DOHH2 (cell line): ENCODE data around the gene FDXR.

Source experiments
- H3F3A ChIP-seq: fragments of 200-600 bp; sonication (generic), shearing (Covaris generic); 2 replicates; pipeline ENCODE4 v1.6.0; 2016; ENCODE audit warnings: antibody characterized with exemption, mild to moderate bottlenecking; ENCODE audit not compliant: control insufficient read depth, insufficient read depth
- H3K27ac ChIP-seq: fragments of 200-600 bp; sonication (generic); 2 replicates; pipeline ENCODE4 v1.5.1; 2014; ENCODE audit warnings: low read depth, mild to moderate bottlenecking, low read length, moderate library complexity
- H3K27me3 ChIP-seq: fragments of 200-600 bp; sonication (generic); 2 replicates; pipeline ENCODE4 v1.6.1; 2014; ENCODE audit warnings: mild to moderate bottlenecking, low read length, mixed read lengths; ENCODE audit not compliant: control insufficient read depth
- H3K36me3 ChIP-seq: fragments of 200-600 bp; sonication (generic); 2 replicates; pipeline ENCODE4 v1.6.1; 2014; ENCODE audit warnings: mild to moderate bottlenecking, low read length, moderate library complexity, mixed read lengths; ENCODE audit not compliant: control insufficient read depth
- H3K4me1 ChIP-seq: fragments of 200-600 bp; sonication (generic); 2 replicates; pipeline ENCODE4 v1.6.1; 2014; ENCODE audit warnings: mild to moderate bottlenecking, low read length, mixed read lengths; ENCODE audit not compliant: control insufficient read depth
- H3K4me2 ChIP-seq: fragments of 200-600 bp; sonication (generic); 2 replicates; pipeline ENCODE4 v1.6.0; 2014; ENCODE audit warnings: mild to moderate bottlenecking, low read length, moderate library complexity
- H3K4me3 ChIP-seq: fragments of 200-600 bp; sonication (generic); 2 replicates; pipeline ENCODE4 v1.5.1; 2014; ENCODE audit warnings: mild to moderate bottlenecking, low read length, mixed read lengths
- H3K79me2 ChIP-seq: fragments of 200-600 bp; sonication (generic); 2 replicates; pipeline ENCODE4 v1.6.1; 2014; ENCODE audit warnings: mild to moderate bottlenecking, low read length, mixed read lengths; ENCODE audit not compliant: control insufficient read depth
- H3K9me2 ChIP-seq: fragments of 200-600 bp; sonication (generic); replicated peaks from 2 replicates; pipeline ENCODE4 v1.6.1; 2014; ENCODE audit warnings: mild to moderate bottlenecking, low read length, mixed read lengths; ENCODE audit not compliant: control insufficient read depth
- H3K9me3 ChIP-seq: fragments of 200-600 bp; sonication (generic); 2 replicates; pipeline ENCODE4 v1.6.1; 2014; ENCODE audit warnings: antibody characterized with exemption, low read length, mixed read lengths; ENCODE audit not compliant: control insufficient read depth, insufficient read depth
- H4K20me1 ChIP-seq: fragments of 200-600 bp; sonication (generic); 2 replicates; pipeline ENCODE4 v1.6.0; 2014; ENCODE audit warnings: low read depth, mild to moderate bottlenecking, antibody characterized with exemption, low read length, moderate library complexity; ENCODE audit not compliant: control insufficient read depth, insufficient read depth
- CTCF ChIP-seq: fragments of 200-600 bp; sonication (generic); IDR thresholded peaks from one replicate; pipeline ENCODE4 v1.5.1; 2014; ENCODE audit warnings: antibody characterized with exemption, mild to moderate bottlenecking, low read depth, low read length; ENCODE audit not compliant: poor library complexity, severe bottlenecking
- EZH2phosphoT487 ChIP-seq: fragments of 200-600 bp; sonication (generic); IDR thresholded peaks from 2 replicates; pipeline ENCODE4 v1.6.1; 2017; ENCODE audit warnings: borderline replicate concordance, mild to moderate bottlenecking, antibody characterized with exemption, low read length, moderate library complexity, mixed read lengths

FDXR gene

DNA sequence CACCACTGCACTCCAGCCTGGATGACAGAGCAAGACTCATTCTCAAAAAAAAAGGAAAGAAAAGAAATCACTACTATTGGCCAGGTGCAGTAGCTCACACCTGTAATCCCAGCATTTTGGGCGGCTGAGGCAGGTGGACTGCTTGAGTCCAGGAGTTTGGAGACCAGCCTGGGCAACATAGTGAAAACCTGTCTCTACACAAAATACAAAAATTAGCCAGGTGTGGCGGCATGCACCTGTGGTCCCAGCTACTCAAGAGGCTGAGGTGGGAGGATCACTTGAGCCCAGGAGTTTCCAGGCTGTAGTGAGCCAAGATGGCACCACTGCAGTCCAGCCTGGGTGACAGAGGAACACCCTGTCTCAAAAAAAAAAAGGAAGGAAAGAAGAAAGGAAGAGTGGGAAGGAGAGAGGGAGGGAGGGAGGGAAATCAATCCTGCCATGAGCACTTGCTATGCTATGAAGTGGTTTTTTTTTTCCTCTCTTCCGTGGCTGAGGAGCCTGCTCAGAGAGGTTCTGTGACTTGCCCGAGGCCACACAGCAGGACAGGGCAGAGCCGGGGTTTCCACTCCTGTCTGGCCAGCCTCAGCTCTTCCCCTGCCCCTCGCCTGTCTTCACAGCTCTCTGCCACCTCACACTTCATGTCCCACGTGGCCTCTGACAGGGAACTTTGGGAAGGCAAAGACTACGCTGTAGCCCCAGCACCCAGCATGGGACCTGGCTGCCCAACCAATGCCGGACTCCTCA, 24.0 kb downstream of the FDXR start:
- Histone ChIP-seq H3K4me3 (no peak overlapping the region), H3K79me2 (no peaks in the 10 kb centered on the region), H3K9me2 (no peaks in the 10 kb centered on the region), H3F3A (no peaks in the 10 kb centered on the region), H4K20me1 (no peaks in the 10 kb centered on the region), H3K4me2 (no peak overlapping the region), H3K27ac (no peak overlapping the region), H3K9me3 (no peaks in the 10 kb centered on the region), H3K4me1 (no peaks in the 10 kb centered on the region), H3K36me3 (no peaks in the 10 kb centered on the region), H3K27me3 (peaks cover 10% of the 10 kb centered on the region)
- TF ChIP-seq CTCF (no peak), EZH2phosphoT487 (no peak)

DNA sequence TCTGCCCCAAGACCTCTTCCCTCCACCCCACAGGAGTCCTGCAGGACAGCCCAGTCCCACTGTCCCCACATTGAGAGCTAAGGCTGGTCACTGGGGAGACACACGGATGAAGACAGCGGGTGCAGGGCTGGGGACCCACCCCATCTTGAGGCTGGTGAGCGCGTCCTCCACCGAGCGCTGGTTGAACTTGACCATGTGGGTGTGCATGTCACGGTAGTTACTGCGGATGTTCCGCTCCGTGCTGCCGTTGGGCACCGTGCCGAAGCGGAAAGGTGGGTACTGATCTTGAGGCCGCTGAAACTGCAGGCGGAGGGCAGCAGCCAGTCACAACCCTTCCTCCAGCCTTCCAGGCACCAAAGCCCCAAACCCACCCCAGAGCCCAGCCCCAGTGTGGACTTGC, 26.2 kb downstream of the FDXR start:
- Histone ChIP-seq H3K9me2 (no peaks in the 10 kb centered on the region), H3K27me3 (peaks cover 3% of the 10 kb centered on the region; the same call in 1 of the 2 replicates), H3K4me2 (no peak overlapping the region), H3K4me3 (no peak overlapping the region), H3K79me2 (no peaks in the 10 kb centered on the region), H3K27ac (no peak overlapping the region), H3F3A (no peaks in the 10 kb centered on the region), H3K36me3 (no peaks in the 10 kb centered on the region), H3K9me3 (no peaks in the 10 kb centered on the region), H4K20me1 (no peaks in the 10 kb centered on the region), H3K4me1 (no peaks in the 10 kb centered on the region)
- TF ChIP-seq CTCF: no peak

GRCh38 chr17:74843352-74843627, 29.5 kb downstream of the FDXR start:
- Histone ChIP-seq H3K4me2 (no peak overlapping the region), H3K79me2 (no peaks in the 10 kb centered on the region), H3K4me3 (no peak overlapping the region), H3K36me3 (no peaks in the 10 kb centered on the region), H4K20me1 (no peaks in the 10 kb centered on the region), H3K4me1 (peaks cover 12% of the 10 kb centered on the region), H3K9me2 (no peaks in the 10 kb centered on the region), H3K27ac (no peak overlapping the region), H3K9me3 (no peaks in the 10 kb centered on the region), H3F3A (no peaks in the 10 kb centered on the region), H3K27me3 (peaks cover 3% of the 10 kb centered on the region; the same call in 1 of the 2 replicates)
- TF ChIP-seq EZH2phosphoT487: no peak
- TF ChIP-seq CTCF: no peak
